Stimulated activated CD4-positive, alpha-beta T cell treated with anti-CD3 and anti-CD28 coated beads, Interleukin-12 subunit alpha, Interleukin-12 subunit beta, amount 100 ng/mL, for 48 hours (primary cell): ENCODE results near the gene RTKN.
A peak's percentile ranks its signal among the peaks of the same experiment; 100 is the strongest.
"Not testable (repeated sequence)": the region's sequence is repeated elsewhere in the genome, so short reads cannot be mapped to it uniquely, and the experiment has no call there.

Source experiments
- DNase-seq, 3 donors: peaks; one replicate each; pipeline ENCODE4 v3.0.0-alpha.2; 2020; ENCODE audit warnings: low read depth in 2 of 3, low spot score in 1 of 3

RTKN gene

DNA sequence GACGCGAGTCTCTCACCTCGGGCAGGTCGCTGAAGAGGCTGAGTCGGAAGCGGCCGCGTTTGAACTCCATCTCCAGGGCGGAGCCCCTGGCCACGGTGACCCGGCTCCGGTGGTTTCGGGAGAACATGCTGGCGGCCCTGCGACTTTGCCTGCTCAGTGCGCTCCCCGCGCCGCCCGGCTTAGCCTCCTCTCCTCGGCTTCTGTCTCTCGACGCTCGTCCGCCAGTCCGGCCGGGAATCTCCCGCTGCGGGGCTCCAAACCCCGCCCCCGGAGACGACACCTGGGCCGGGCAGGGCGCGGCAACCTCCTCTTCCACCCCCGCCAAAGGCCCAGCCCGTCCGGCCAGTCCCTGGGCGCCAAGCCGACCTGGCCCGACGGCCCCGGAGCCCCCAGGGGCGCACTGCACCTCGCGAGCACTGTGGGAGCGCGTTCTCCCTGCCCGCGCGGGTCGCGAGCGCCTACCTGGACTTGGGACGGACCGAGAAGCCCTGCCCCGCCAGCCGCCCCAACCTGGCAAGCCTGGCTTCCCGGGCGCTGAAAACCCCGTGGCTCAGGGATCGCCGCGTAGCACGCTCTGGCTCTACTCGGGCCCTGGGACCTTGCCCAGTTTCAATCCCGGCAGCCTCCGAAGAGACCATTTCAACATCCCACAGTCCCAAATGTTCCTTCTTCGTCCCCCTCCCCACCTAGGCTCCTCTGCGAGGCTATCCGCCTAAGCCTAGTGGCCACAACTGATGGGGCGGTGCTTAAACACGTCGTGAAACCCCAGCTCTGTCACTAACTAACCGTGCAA lies at the start of gene RTKN:
RTKN (minus strand) TSS at position 248 of the 793 bp plus-strand sequence; CDS start at position 127, 121 bp downstream.
- no peak for DNase-seq

GRCh38 chr2:74489906-74490305 lies 48.2 kb upstream of the RTKN start:
- no peak for DNase-seq

GRCh38 chr2:74488643-74489481 lies 47.1 kb upstream of the RTKN start:
- no peak for DNase-seq

- DNase-seq: no peak
Measured at GRCh38 chr2:74486141-74486540, 44.4 kb upstream of the RTKN start.

- DNase-seq: not testable (repeated sequence)
Measured at GRCh38 chr2:74483675-74484164, 42.0 kb upstream of the RTKN start.

DNA sequence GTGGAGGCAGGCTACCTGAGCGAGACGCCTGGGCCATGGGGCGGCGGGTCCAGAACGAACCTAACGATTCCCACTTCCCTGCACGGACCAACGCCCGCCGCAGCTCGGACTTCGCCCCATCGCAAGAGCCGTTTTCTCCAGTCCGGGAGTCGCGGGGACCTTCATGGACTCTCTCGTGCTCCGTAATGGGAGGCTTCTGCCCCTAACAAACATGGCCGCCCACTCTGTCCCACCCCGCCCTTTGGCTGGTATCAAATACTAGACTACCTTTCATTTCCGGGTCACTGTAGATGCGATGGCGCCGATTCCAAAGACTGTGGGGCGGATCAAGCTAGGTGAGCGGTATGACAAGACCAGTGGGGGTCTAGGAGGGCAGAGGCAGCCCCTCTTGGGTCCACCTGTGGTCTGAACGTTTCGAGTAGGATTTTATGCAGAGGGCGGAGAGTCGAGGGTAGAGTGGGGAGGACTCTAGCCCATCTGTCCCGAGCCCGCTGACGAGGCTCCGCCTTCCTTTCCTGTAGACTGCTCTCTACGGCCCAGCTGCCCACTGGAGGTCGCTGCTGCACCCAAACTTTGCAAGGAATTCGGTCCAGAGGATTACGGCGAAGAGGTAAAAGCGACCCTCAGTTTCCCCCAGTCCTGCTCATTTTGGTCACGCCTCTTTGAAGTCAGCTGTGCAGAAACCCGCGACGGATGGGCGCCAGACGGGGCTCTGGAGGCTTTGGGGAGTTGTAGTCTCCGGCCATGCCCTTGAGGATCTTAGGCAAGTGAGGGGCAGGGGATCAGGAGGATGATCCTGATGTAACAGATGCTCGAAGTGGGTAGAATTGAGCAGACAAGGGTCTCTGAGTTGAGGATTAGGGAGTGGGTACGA lies 41.3 kb upstream of the RTKN start, which contains the start of the genes CCDC142 and TTC31:
CCDC142 (minus strand) TSS at position 198 of the 874 bp plus-strand sequence; CDS start at position 37, 161 bp downstream.
TTC31 (plus strand) TSS at position 281 of the 874 bp plus-strand sequence; CDS start at position 296, 15 bp downstream.
- DNase-seq: peak; percentile 88 to 89 (median 89)

GRCh38 chr2:74481961-74482800 lies 40.4 kb upstream of the RTKN start:
- no peak for DNase-seq

GRCh38 chr2:74481431-74481830 lies 39.7 kb upstream of the RTKN start:
- DNase-seq: no peak

GRCh38 chr2:74474899-74475298 lies 33.2 kb upstream of the RTKN start:
- no peak for DNase-seq

DNA sequence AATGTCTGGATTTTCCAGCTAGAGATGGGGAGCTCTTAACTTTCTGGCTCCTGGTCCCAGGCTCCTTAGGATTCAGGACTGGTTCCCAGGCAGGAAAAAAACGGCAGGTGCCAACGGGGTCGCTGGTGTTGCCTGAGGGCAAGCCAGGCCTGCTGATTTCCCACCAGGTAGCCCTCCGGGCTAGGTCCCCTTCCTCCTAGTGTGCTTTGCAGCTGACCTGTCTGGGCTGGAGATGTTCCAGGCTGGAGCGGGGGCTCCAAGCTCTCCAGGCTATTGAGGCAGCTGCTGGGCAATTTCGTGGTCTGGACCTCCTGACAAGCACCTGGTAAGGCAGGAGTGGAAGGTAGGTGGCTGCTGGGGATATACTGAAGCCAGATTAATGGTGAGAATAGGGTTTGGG lies 32.7 kb upstream of the RTKN start:
- no peak for DNase-seq

- DNase-seq: no peak
Measured at GRCh38 chr2:74472945-74473258, 31.2 kb upstream of the RTKN start.

- DNase-seq: peak; percentile 90 to 94 (median 92)
Measured at GRCh38 chr2:74472086-74472944, 30.6 kb upstream of the RTKN start, which contains the start of gene MRPL53. Gene MRPL53, minus strand, starts transcription at chr2:74472680. Its CDS starts 20 bp downstream, at chr2:74472660.

DNA sequence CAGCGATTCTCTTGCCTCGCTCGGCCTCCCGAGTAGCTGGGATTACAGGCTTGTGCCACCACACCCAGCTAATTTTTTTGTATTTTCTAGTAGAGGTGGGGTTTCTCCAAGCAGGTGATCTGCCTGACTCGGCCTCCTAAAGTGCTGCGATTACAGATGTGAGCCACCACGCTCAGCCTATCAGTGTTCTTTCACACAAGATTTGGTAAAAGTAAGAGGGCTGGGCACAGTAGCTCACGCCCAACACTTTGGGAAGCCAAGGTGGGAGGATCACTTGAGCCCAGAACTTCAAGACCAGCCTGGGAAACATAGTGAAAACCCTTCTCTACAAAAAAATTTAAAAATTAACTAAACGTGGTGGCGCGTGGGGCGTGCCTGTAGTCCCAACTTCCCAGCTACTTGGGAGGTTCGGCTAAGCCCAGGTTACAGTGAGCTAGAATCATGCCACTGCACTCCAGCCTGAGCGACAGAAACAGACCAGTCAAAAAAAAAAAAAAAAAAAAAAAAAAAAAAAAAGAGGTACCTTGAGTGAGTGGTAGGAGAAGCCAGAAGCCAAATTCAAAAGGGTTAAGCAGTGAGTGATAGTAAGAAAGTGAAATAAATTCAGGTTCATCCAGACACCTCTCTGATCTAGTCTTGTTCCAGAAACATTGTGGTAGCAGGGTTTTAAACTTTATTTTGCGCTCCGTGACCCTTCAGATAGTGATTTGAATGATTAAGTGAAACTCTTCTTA lies 29.8 kb upstream of the RTKN start:
- no peak for DNase-seq

DNA sequence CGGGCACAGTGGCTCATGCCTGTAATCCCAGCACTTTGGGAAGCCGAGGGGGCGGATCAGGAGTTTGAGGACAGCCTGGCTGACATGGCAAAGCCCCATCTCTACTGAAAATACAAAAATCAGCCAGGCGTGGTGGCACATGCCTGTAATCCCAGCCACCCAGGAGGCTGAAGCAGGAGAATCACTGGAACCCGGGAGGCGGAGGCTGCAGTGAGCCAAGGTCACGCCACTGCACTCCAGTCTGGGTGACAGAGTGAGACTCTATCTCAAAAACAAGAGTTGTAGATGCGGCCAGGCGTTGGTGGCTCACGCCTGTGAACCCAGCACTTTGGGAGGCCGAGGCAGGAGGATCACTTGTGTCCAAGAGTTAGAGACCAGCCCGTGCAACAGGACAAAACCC lies 29.0 kb upstream of the RTKN start:
- not testable (repeated sequence) for DNase-seq

- DNase-seq: no peak
Measured at GRCh38 chr2:74464406-74464805, 22.7 kb upstream of the RTKN start.

GRCh38 chr2:74462786-74463105 lies 21.0 kb upstream of the RTKN start:
- DNase-seq: no peak

DNA sequence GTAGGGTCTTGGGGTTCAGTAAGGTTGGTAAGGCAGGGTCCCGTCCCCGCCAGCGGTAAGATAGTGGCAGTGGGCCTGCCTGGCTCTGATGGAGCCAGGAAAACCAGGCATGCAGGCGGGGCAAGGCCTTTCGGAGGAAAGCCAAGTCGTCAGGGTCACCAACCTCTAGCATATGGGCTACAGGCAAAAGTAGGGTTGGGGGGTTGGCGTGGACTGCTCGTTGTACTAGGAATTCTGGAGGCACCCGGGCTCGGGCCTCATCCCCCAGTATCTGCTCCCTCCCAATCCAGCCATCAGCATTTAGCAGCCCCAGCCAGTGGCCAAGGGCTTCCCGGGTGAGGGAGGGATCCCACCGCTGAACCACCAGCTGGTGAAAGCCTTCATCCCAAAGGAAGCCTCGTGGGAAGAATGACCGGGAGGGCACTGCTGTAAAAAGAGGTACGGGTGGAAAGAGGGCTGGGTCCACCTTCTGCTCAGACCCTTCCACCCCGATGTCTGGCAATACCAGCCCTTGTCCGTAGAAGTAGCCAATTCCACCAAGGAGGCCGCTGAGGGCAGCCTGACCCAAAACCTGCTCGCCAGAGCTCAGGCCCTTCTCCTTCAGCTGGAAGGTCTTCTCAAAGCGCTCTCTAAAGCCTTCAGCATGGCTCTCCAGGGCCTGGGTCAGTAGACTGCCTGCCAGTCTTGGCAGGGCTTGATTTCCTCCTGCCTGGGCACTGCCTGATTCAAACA lies 20.5 kb upstream of the RTKN start:
- no peak for DNase-seq
